Activated CD4-positive, alpha-beta T cell treated with anti-CD3 and anti-CD28 coated beads for 4 hours (primary cell): ENCODE data around the gene PRC1.
"Not testable (repeated sequence)": the region's sequence is repeated elsewhere in the genome, so short reads cannot be mapped to it uniquely, and the experiment has no call there.

ENCODE experiments used
- DNase-seq, 2 donors: peaks; one replicate each; pipeline ENCODE4 v3.0.0-alpha.2; 2020

Gene PRC1

GRCh38 chr15:90931828-90932659, 62.3 kb downstream of the PRC1 start, which contains the start of gene HDDC3:
Gene HDDC3, minus strand, starts transcription at chr15:90932549. Its CDS starts 9 bp downstream, at chr15:90932540.
- peak; percentile 88 for DNase-seq

DNA sequence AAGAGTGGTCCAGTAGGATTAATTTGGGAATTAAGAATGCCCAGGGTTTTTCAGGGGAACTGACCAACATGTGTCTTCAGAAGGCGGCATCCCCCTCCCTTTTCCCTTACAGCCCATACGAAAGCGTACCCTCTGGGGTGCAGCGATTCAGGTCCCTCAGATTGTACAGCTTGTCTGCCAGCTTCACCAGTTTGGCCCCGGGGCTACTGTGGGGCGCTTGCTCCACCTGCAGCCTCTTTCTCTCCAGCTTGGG, 62.8 kb downstream of the PRC1 start:
- no peak for DNase-seq

DNA sequence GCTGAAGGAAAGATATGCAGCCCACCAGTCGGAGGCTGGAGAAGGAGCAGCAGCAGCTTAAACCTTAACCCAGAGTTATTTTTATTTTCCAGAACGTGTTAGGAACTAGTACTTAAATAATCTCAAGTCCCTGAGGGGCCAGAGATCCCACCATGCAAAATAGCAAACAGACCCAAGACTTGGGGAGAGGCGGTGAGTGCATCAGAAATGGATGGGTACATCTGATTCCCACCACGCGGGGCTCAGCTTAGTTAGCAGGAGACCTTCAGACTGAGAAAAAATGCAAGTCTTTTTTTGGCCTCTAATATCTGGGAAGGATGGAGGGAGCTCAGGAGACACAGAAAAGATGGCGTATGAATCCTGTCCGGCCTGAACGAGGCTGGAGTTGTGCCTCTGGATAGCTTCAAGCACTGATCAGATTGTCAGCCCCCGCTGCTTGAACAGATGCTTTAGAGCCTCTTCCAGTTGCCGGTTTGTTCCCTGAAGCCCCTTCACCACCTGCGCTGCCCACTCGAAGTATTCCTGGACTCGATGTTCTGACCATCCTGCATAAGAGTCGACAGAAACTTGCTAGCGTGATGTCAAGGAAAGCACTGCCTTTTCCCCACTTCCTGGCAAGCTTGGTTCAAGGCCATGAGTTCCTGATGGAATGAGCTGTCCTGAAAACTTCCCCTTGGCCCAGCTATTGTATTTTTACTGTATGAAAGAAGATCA, 63.3 kb downstream of the PRC1 start:
- DNase-seq: no peak

- no peak for DNase-seq
These were observed 64.9 kb downstream of the PRC1 start for GRCh38 chr15:90929246-90930019.

DNA sequence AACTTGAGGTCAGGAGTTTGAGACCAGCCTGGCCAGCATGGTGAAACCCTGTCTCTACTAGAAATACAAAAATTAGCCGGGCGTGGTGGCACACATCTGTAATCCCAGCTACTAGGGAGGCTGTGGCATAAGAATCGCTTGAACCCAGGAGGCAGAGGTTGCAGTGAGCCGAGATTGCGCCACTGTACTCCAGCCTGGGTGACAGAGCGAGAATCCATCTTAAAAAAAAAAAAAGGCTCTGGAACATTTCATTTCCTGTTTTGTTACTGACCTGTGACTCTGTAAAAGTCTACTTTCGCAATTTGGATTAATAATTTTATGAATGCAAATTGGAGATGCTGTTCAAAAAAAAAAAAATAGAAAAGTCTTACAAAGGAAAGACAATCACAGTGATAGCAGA, 66.2 kb downstream of the PRC1 start:
- not testable (repeated sequence) for DNase-seq

GRCh38 chr15:90926766-90927165, 67.6 kb downstream of the PRC1 start:
- not testable (repeated sequence) for DNase-seq

GRCh38 chr15:90924375-90924774, 70.0 kb downstream of the PRC1 start:
- DNase-seq: no peak

DNA sequence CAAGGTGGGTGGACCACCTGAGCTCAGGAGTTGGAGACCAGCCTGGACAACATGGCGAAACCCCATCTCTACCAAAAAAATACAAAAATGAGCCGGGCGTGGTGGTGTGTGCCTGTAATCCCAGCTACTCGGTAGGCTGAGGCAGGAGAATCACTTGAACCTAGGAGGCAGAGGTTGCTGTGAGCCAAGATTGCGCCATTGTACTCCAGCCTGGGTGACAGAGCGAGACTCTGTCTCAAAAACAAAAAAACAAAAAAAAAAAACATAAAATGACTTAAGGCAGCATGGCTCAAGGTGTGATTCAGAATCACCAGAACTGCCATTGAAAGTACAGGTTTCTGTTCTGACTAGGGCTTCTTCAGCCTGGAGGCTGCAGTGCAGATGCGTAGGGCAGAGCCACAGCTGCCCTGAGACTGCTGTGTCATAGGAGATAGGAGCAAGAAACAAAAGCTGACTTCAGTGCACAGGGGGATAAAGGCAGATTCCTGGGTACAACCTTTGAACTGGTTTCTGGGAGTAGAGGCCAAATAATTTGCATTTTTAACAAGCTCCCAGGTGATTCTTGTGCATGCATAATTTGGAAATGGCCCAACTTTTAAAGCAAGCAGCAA, 71.5 kb downstream of the PRC1 start:
- not testable (repeated sequence) for DNase-seq

GRCh38 chr15:90921887-90922286, 72.4 kb downstream of the PRC1 start:
- no peak for DNase-seq

GRCh38 chr15:90918835-90919234, 75.5 kb downstream of the PRC1 start:
- DNase-seq: no peak

DNA sequence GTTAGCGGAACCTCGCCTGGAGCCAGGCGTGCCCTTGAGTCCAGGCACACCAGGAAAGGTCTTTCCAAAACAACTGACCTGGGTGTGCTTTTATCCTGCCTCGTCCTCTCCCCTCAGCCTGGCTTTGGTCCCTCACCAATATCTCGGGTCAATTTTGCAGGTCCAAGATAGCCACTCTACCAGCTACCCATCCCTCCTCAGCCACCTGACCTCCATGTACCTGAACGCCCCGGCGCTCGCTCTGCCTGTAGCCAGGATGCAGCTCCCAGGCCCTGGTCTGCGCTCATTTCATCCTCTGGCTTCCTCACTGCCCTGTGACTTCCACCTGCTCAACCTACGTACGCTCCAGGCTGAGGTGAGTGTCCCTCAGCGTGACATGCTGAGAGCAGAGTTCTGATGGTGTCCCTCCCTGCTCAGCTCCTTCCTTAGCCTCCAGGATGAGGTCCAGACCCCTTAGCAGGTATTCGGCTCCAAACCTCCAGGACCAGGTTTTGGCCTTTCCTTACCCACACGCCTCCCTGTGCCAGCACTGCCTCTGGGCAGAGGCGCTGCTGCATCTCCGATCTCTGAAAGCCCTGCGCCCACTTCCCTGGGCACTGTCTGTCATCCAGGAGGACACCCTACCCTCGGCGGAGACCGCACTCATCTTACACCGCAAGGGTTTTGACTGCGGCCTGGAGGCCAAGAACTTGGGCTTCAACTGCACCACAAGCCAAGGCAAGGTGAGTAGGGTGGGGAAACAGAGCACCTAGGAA, 76.1 kb downstream of the PRC1 start:
- no peak for DNase-seq

- no peak for DNase-seq
These were observed 76.8 kb downstream of the PRC1 start for GRCh38 chr15:90917569-90917968.

DNA sequence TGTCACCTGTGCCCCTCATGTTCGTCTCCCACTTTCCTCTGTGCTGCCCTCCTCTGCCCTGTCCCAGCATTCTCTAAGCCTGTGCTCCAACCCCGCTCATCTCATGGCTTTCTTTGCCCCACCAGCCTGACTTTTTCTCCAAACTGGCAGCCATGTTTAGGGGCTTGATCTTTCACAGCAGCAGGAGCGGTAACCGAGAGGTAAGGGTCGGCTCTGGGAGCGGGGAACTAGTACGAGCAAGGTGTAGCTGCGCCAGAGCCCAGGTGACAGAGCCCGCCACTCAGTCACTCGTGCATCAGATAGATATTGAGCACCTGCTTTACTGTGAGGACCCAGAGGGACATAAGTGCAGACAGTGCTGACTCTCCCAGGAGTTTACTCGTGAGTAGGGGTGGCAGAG, 77.9 kb downstream of the PRC1 start:
- no peak for DNase-seq
